Muscle layer of duodenum (tissue), 2 donors: ENCODE measurements around the gene LPAR1.

Source experiments
- H3K27ac ChIP-seq: one replicate; pipeline ENCODE4 v1.7.0; 2013; ENCODE audit warnings: mild to moderate bottlenecking, low read length
- H3K27me3 ChIP-seq: one replicate; pipeline ENCODE4 v1.7.0; 2013; ENCODE audit warnings: low read depth, mild to moderate bottlenecking, control low read depth, low read length
- H3K36me3 ChIP-seq, 2 donors: one replicate each; pipeline ENCODE4 v1.7.0; 2013; ENCODE audit warnings: low read length in 2 of 2, control low read depth in 1 of 2, mild to moderate bottlenecking in 1 of 2; ENCODE audit not compliant: insufficient read depth in 2 of 2, control insufficient read depth in 1 of 2
- H3K4me1 ChIP-seq, 2 donors: one replicate each; pipeline ENCODE4 v1.7.0; 2013; ENCODE audit warnings: low read length in 2 of 2, mild to moderate bottlenecking in 2 of 2, control low read depth in 1 of 2, moderate library complexity in 1 of 2; ENCODE audit not compliant: insufficient read depth in 2 of 2, control insufficient read depth in 1 of 2
- H3K4me3 ChIP-seq, 2 donors: one replicate each; pipeline ENCODE4 v1.7.0; 2013; ENCODE audit warnings: low read length in 2 of 2, low read depth in 1 of 2, mild to moderate bottlenecking in 1 of 2
- H3K9me3 ChIP-seq, 2 donors: one replicate each; pipeline ENCODE4 v1.7.0; 2013; ENCODE audit warnings: low read length in 2 of 2, control low read depth in 1 of 2, mild to moderate bottlenecking in 1 of 2; ENCODE audit not compliant: control insufficient read depth in 1 of 2
- donor health status: healthy.

Gene LPAR1

DNA sequence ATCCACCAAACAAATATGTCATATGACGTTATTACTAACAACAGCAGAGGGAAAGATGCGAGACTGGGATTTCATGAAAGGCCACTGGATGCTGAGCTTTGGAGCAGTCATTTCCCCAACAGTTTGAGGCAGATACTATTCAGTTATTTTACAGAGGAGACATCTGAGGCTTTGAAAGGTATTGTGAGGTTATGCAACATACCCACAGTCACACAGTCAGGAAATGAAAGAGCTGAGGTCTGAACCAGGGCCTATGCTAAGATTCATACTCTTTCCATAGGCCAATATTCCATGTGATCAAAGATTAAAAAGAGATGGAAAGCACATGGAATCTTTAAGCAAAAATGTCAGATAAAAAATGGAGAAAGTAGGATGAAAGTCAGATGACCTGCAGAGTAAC, 63.0 kb downstream of the LPAR1 start:
- H3K36me3 ChIP-seq: peaks cover 0 to 3% of the 10 kb centered on the region in 2 donors
- H3K9me3 ChIP-seq: no peaks in the 10 kb centered on the region
- H3K4me1 ChIP-seq: peaks cover 0 to 15% of the 10 kb centered on the region in 2 donors
- H3K4me3 ChIP-seq: no peak overlapping the region
- H3K27me3 ChIP-seq: no peaks in the 10 kb centered on the region
- H3K27ac ChIP-seq: no peak overlapping the region

DNA sequence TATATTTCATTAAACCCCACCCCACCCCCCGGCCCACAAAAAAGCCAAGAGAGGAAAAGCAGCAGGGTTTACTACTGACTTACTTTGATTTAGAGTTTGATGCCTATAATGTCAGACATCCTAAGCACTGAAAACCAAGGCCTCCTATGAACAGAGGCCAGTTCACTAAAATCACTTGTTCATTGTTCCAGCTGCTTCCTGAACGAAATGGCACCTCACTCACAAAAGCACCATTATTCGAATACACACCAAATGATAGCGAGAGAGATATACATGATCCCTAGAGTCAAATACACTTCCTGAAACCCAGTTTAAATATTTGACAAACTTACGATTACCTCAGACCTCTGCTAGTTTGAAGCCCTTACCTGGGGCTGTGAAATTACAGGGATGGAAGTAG, 66.6 kb downstream of the LPAR1 start:
- H3K4me1 ChIP-seq: peaks cover 0 to 2% of the 10 kb centered on the region in 2 donors
- H3K27ac ChIP-seq: no peak overlapping the region
- no peaks in the 10 kb centered on the region for H3K9me3 ChIP-seq
- no peak overlapping the region for H3K4me3 ChIP-seq
- H3K36me3 ChIP-seq: peaks cover 0 to 10% of the 10 kb centered on the region in 2 donors
- H3K27me3 ChIP-seq: no peaks in the 10 kb centered on the region

- H3K27ac ChIP-seq: no peak overlapping the region
- no peaks in the 10 kb centered on the region for H3K4me1 ChIP-seq
- no peaks in the 10 kb centered on the region for H3K27me3 ChIP-seq
- no peak overlapping the region for H3K4me3 ChIP-seq
- H3K9me3 ChIP-seq: no peaks in the 10 kb centered on the region
- H3K36me3 ChIP-seq: peaks cover 0 to 10% of the 10 kb centered on the region in 2 donors
Observed at GRCh38 chr9:110971234-110971633, 67.0 kb downstream of the LPAR1 start.

DNA sequence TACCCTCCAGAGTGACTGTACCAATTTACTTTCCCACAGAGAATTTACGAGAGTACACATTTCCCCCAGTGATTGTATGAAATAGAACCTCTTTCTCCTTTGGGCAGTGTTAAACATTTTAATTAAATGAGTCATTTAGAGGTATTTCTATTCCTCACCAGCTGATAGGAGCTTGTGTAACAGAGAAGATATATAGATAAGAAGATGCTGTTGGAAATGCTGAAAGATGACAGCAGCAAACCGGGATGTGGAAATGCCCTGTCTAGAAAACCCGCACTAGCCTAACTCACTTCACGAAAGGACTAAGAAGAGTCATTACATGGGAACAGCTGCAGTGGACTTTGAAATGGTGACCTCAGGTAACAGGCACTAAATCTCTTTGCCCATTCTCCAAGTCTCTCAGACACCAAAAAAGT, 68.3 kb downstream of the LPAR1 start:
- peaks cover 0 to 10% of the 10 kb centered on the region in 2 donors for H3K36me3 ChIP-seq
- no peak overlapping the region for H3K27ac ChIP-seq
- H3K9me3 ChIP-seq: no peaks in the 10 kb centered on the region

GRCh38 chr9:110968096-110968495, 70.2 kb downstream of the LPAR1 start:
- Histone ChIP-seq H3K9me3 (no peaks in the 10 kb centered on the region), H3K27ac (no peak overlapping the region), H3K27me3 (no peaks in the 10 kb centered on the region), H3K36me3 (peaks cover 0 to 10% of the 10 kb centered on the region in 2 donors), H3K4me1 (no peaks in the 10 kb centered on the region), H3K4me3 (no peak overlapping the region)

More for the DNA sequence above, 68.3 kb downstream of the LPAR1 start:
- H3K4me3 ChIP-seq: no peak overlapping the region
- H3K4me1 ChIP-seq: no peaks in the 10 kb centered on the region
- H3K27me3 ChIP-seq: no peaks in the 10 kb centered on the region

DNA sequence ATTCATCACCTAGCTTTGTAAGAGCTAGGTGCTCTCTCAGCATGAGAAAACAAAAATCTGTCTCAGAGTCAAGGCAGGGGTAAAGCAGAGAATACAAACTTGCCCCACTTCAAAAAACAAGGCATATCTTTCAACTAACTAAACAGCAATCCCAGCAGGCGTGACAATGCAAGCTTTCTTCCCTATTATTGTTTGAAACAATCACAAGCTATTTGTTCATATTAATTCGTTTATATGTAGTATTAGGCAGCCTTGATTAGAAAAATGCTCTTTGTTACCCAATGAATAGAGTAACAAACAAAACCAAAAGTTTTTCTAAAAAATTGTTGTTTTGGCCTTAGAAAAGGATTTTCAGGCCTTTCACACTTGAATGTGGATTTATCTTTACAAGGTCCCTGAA, 71.1 kb downstream of the LPAR1 start:
- no peaks in the 10 kb centered on the region for H3K27me3 ChIP-seq
- H3K27ac ChIP-seq: no peak overlapping the region
- H3K36me3 ChIP-seq: peaks cover 0 to 10% of the 10 kb centered on the region in 2 donors
- no peak overlapping the region for H3K4me3 ChIP-seq
- H3K9me3 ChIP-seq: no peaks in the 10 kb centered on the region
- no peaks in the 10 kb centered on the region for H3K4me1 ChIP-seq

DNA sequence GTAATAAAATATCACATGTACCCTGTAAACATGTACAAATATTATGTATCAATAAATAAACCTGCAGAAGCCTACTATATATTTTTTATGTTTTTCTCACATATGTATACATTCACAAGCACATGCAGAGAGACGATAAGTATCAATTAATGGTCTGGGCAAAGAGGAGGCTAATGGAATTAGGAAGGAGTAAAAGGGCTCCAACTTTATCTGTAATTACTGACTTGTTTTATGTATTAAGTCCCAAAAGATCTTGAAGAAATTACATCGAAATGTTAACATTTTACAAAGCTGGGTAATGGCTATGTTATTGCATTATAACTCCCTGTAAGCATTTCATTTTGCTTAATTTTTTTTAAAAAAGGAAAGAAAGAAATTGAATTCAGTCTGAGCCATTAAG, 78.0 kb downstream of the LPAR1 start:
- no peaks in the 10 kb centered on the region for H3K27me3 ChIP-seq

DNA sequence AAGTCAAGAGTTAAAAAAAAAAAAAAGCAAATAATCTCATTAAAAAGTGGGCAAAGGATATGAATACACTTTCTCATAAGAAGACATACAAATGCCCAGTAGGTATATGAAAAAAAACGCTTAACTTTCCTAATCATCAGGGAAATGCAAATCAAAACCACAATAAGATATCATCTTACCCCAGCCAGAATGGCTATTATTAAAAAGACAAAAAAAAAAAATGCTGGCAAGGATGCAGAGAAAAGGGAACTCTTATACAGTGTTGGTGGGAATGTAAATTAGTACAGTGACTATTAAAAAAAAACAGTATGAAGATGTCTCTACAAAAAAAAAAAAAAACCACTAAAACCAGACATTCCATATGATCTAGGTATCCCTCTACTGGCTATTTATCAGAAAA, 79.4 kb downstream of the LPAR1 start:
- no peaks in the 10 kb centered on the region for H3K4me1 ChIP-seq
- no peaks in the 10 kb centered on the region for H3K36me3 ChIP-seq
- no peak overlapping the region for H3K27ac ChIP-seq
- H3K27me3 ChIP-seq: no peaks in the 10 kb centered on the region
- H3K9me3 ChIP-seq: peaks cover 5 to 13% of the 10 kb centered on the region in 2 donors
- H3K4me3 ChIP-seq: no peak overlapping the region

More for the DNA sequence above, 78.0 kb downstream of the LPAR1 start:
- H3K27ac ChIP-seq: no peak overlapping the region
- no peak overlapping the region for H3K4me3 ChIP-seq
- H3K9me3 ChIP-seq: peaks cover 5 to 13% of the 10 kb centered on the region in 2 donors
- no peaks in the 10 kb centered on the region for H3K36me3 ChIP-seq
- no peaks in the 10 kb centered on the region for H3K4me1 ChIP-seq

DNA sequence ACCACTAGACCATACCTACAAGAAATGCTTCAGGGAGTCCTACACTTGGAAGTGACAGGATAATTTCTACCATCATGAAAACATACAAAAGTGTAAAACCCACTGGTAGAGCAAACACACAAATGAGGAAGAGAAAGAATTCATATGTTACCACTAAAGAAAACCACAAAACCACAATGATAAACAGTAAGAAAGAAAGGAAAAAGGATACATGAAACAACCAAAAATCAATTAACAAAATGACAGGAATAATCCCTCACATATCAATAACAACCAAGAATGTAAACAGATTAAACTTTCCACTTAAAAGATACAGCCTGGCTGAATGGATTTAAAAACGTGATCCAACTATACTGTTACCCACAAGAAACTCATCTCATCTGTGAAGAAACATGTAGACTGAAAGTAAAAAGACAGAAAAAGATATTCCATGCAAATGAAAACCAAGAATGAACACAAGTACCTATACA, 83.4 kb downstream of the LPAR1 start:
- Histone ChIP-seq H3K9me3 (peaks cover 5 to 13% of the 10 kb centered on the region in 2 donors), H3K4me1 (no peaks in the 10 kb centered on the region), H3K27me3 (no peaks in the 10 kb centered on the region), H3K4me3 (no peak overlapping the region), H3K36me3 (no peaks in the 10 kb centered on the region), H3K27ac (no peak overlapping the region)

GRCh38 chr9:110952540-110952859, 85.8 kb downstream of the LPAR1 start:
- Histone ChIP-seq H3K4me3 (no peak overlapping the region), H3K9me3 (peaks cover 0 to 2% of the 10 kb centered on the region in 2 donors), H3K27me3 (no peaks in the 10 kb centered on the region), H3K27ac (no peak overlapping the region), H3K4me1 (no peaks in the 10 kb centered on the region), H3K36me3 (no peaks in the 10 kb centered on the region)

GRCh38 chr9:110951805-110952539, 86.3 kb downstream of the LPAR1 start:
- H3K4me3 ChIP-seq: no peak overlapping the region
- no peak overlapping the region for H3K27ac ChIP-seq
- no peaks in the 10 kb centered on the region for H3K9me3 ChIP-seq
- H3K4me1 ChIP-seq: no peaks in the 10 kb centered on the region
- no peaks in the 10 kb centered on the region for H3K27me3 ChIP-seq
- no peaks in the 10 kb centered on the region for H3K36me3 ChIP-seq
